Posterior vena cava (tissue), 2 donors: ENCODE measurements around the gene ZBTB22. TPM values are rescaled to one million over a fixed set of nuclear protein-coding genes. Genes with fewer than 3 reads are reported as not detected.
"Not testable (repeated sequence)": the region's sequence is repeated elsewhere in the genome, so short reads cannot be mapped to it uniquely, and the experiment has no call there.

Experiments
- DNase-seq: peaks from one replicate; pipeline ENCODE4 v3.0.0-alpha.2; 2020; ENCODE audit warnings: low spot score
- intact Hi-C, 2 donors: fragments of 100-400 bp; cut with DNase I; formaldehyde crosslinking; loops; one replicate each; pipeline versions ENCODE4 v1.14.1 to v1.14.2; 2022 to 2023
- long read RNA-seq, 2 donors: library from polyadenylated mRNA; unstranded; transcript quantifications; one replicate each; pipeline ENCODE4 v2.0.0, GENCODE V29; 2020 to 2021
- total RNA-seq, 2 donors: library from RNA; stranded (reverse); fragmentation: NEBNext Ultra II Directional; extraction: Animal tissue kit (Norgen Biotek cat#: 25700); gene quantifications; one replicate each; pipeline ENCODE4 v1.2.1, GENCODE V29; 2021
- donor health status: DM: yes; HTN: yes; CAD: no.
- donor health status: DM: yes; HTN: yes; CAD: no.

The ZBTB22 gene, protein sequence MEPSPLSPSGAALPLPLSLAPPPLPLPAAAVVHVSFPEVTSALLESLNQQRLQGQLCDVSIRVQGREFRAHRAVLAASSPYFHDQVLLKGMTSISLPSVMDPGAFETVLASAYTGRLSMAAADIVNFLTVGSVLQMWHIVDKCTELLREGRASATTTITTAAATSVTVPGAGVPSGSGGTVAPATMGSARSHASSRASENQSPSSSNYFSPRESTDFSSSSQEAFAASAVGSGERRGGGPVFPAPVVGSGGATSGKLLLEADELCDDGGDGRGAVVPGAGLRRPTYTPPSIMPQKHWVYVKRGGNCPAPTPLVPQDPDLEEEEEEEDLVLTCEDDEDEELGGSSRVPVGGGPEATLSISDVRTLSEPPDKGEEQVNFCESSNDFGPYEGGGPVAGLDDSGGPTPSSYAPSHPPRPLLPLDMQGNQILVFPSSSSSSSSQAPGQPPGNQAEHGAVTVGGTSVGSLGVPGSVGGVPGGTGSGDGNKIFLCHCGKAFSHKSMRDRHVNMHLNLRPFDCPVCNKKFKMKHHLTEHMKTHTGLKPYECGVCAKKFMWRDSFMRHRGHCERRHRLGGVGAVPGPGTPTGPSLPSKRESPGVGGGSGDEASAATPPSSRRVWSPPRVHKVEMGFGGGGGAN
- total RNA-seq = 10 to 100 TPM; 15.7 to 17.0 TPM
- long read RNA-seq, donor 1, transcript ZBTB22-208 (2 exons, 2,651 nt) = major isoform, 5 of 11 reads
- long read RNA-seq, donor 1, partial matches to known transcripts = 0 of 11 reads
- long read RNA-seq, donor 1, other reads (novel, unspliced or antisense) = 6 of 11 reads
- long read RNA-seq, donor 2, partial matches to known transcripts = 0 of 44 reads
- long read RNA-seq, donor 2, other reads (novel, unspliced or antisense) = 44 of 44 reads

DNA sequence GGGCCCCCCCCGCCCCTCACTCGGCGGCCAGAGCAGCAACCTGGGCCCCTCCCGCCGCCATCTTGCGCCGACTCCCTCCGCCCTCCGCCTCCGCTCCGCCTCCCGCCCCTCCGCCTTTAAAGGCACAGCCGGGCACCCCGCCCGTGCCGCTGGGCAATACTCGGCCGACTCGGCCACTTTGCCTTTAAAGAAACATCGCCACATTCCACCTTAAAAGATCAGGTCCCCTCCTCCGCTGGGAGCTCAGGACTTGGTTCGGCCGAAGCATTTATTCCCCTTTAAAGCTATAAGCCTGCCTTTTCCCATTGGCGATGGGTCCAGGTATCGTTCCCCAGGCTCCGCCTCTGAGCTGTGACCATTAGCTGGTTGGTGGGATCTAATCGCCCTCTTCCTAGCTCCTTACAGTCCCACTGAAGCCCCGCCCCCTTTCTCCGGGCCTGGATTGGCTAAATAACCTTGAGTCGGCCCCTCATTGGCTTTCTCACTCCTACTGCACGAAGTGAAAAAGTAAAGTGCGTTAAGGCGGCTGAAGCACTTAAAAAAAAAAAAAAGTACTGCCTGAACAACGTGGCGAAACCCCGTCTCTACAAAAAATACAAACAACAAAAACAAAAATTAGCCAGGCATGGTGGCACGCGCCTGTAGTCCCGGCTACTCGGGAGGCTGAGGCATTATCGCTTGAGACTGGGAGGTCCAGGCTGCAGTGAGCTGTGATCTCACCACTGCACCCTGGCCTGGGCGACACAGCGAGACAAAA is at the start of gene ZBTB22:
ZBTB22 (minus strand) TSS at position 76 of the 757 bp plus-strand sequence. CDS start 828 bp downstream, outside the sequence.
- intact Hi-C loops = no loop called here
- DNase-seq = peak; percentile 99

DNA sequence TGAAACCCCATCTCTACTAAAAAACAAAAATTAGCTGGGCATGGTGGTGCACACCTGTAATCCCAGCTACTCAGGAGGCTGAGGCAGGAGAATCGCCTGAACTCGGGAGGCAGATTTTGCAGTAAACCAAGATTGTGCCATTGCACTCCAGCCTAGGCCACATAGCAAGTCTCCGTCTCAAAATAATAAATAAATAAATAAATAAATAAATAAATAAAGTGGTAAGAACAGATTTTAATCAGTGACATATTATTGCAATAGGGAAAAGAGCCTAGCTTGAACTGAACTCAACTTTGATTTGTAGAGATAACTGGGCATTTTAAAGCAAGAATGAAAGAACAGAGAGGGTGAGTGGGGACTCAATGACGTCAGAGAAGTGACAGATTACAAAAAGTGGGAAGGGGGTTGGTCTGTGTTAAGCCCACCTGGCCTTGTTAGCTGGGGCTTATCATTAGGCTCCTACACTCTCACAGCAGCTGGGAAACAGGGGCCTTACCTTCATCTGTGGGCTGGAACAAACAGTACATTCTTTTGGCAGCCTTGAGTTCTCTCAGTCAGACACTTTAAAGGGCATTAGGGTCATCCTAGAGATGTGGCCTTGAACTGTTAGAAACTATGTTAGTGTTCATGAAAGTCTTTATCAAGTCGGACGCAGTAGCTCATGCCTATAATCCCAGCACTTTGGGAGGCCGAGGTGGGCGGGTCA is 49.6 kb upstream of the ZBTB22 start:
- intact Hi-C loops = no loop called here
- no peak for DNase-seq

DNA sequence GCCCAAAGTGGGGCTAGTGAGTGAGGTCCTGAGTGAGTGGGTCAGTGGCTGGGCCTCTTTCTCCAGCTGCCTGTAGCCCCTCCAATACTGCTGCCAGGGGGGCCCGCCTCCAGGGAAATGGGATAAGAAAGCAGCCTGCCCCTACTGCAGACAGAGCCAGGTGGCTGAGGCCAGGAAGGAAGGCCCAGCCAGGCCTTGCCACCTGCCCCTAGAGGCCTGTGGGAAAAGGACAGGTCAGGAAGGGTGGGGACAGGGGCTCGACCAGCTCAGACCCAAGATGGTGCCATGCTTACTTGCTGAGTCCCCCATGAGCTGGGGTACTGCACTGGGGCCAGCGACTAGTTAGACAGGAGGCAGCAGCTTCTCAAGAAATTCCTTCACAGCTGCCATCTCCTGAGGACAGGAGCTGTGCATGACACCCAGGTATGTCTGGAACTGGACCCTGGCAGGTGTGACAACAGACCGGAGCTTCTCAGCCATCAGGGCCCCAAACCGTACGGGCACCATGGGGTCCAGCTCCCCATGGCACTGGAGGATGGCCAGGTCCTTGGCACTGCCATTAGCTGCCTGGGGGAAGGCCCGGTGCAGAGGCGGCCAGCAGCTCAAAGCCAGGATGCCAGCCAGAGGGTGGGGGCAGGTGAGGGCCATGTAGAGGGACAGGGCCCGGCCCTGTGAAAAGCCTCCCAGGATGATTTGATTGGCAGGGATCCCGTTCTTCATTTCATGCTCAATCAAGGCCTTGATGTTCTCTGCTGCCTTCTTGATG is 47.8 kb upstream of the ZBTB22 start:
- DNase-seq, intact Hi-C loops: not testable (repeated sequence)

DNA sequence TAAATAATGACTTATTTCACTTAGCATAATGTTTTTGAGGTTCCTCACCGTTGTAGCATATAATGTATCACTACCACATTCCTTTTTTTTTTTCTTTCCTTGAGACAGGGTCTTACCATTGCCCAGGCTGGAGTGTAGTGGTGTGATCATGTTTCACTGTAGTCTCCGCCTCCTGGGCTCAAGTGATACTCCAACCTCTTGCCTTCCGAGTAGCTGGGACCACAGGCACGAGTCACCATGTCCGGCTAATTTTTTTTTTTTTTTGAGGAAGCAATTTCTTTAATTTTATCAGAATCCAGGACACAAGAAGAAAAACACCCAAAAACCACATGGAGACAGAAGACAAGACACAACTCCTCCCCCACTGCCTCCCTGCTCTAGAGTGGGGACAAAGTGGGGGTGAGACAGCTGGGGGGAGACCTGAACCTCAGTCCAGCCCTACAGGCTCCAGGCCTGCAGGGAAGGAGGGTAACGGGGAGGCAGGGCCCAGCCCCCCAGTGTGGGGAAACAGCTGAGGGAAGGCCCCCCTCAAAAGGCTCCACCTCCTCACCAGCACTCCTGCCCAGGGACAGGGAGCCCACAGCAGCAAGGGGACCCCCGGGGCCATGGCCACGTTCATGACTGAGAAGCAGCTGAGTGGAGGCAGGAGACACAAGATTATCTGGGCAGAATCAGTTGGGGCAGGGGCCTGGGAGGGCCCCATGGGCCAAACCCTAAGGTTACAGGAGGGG is 47.1 kb upstream of the ZBTB22 start:
- intact Hi-C loops, DNase-seq: not testable (repeated sequence)

DNA sequence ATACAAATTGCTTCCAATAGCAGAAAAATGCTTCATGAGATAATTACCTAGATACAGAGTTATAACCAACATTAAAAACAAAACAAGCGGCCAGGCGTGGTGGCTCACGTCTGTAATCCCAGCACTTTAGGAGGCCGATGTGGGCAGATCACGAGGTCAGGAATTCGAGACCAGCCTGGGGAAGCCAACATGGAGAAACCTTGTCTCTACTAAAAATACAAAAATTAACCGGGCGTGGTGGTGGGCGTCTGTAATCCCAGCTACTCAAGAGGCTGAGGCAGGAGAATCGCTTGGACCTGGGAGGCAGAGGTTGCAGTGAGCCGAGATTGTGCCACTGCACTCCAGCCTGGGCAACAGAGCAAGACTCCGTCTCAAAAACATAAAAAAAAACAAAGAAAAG is 45.9 kb upstream of the ZBTB22 start:
- intact Hi-C loops, DNase-seq: not testable (repeated sequence)

DNA sequence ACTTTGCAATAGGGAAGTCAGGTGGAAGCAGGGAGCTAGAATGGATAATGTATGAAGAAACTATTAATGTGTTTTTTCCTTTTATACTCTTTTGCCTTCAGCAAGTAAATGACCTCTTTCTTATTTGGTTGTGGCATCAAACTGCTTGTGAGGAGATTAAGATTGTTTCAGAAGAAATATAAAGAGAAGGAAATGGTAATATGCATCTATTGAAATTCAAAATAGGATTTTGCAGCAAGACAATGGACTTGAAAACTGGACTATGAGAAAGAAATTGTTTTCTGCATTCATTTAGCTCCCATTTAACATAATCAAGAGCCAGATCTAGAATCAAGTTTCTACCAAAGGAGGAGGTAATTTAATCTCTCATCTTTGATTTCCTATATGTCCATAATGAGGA is 41.8 kb upstream of the ZBTB22 start:
- intact Hi-C loops = no loop called here
- DNase-seq = no peak

DNA sequence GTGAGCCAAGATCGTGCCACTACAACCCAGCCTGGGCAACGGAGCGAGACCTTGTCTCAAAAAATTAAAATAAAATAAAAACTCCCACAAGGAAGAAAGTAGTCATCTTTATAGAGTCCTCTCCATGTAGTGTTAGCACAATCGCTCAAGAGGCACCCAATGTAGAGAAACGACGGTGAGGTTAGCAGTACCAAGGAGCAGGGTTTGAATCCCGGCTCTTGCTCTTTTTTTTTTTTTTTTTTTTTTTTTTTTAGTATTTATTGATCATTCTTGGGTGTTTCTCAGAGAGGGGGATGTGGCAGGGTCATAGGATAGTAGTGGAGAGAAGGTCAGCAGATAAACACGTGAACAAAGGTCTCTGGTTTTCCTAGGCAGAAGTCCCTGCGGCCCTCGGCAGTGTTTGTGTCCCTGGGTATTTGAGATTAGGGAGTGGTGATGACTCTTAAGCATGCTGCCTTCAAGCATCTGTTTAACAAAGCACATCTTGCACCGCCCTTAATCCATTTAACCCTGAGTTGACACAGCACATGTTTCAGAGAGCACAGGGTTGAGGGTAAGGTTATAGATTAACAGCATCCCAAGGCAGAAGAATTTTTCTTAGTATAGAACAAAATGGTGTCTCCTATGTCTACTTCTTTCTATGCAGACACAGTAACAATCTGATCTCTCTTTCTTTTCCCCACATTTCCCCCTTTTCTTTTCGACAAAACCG is 39.8 kb upstream of the ZBTB22 start:
- intact Hi-C loops, DNase-seq: not testable (repeated sequence)

DNA sequence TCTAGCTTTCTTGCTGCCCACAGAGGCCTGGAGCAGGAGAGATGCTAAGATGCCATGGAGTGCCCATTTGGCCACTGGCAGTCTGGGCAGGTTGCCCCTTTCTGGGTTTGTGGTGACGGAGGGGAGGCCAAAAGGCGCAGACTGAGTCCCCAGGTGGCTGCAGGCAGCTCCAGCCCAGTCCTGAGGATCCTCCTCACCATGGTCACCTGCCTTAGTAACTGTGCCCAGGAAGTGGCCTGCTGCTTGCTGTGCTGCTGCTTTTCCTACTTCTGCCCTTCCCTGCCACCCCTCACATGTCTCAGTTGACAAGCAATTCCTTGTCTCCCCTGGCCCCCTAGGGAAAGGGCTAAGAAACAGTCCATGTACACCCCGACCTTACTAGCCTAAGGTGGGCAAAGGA is 38.8 kb upstream of the ZBTB22 start:
- no peak for DNase-seq
- intact Hi-C loops = no loop called here

DNA sequence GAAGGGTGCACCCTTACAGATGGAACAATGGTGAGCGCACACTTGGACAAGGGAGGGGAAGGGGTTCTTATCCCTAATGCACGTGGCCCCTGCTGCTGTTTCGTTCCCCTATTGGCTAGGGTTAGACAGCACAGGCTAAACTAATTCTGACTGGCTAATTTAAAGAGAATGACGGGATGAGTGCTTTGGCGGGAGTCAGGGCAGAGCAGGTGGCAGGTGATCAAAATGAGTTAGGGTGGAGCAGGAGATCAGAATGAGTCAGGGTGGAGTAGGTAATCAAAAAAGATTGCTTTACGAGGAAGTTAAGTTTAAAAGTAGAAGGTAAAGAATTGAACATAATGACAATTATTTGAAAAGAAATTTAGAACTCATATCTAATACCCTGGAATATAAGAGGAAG is 38.3 kb upstream of the ZBTB22 start:
- intact Hi-C loops, DNase-seq: not testable (repeated sequence)

DNA sequence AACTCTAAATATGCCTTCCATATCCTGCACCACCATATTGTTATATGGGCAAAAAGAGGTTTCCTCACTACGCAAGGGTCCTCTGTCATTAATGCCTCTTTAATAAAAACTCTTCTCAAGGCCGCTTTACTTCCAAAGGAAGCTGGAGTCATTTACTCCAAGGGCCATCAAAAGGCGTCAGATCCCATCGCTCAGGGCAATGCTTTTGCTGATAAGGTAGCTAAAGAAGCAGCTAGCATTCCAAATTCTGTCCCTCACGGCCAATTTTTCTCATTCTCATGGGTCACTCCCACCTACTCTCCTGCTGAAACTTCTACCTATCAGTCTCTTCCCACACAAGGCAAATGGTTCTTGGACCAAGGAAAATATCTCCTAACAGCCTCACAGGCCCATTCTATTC is 30.3 kb upstream of the ZBTB22 start:
- DNase-seq = no peak
- intact Hi-C loops = no loop called here

DNA sequence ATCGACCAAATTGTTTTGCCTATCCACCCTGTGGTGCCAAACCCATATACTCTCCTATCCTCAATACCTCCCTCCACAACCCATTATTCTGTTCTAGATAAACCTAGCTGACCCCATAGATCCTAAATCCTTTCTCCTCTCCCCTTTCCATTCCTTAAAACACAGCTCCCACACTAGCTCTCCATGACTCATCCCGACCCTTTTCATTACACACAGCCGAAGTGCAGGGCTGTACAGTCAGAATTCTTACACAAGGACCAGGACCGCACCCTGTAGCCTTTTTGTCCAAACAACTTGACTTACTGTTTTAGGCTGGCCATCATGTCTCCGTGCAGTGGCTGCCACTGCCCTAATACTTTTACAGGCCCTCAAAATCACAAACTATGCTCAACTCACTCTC is 29.4 kb upstream of the ZBTB22 start:
- DNase-seq, intact Hi-C loops: not testable (repeated sequence)

DNA sequence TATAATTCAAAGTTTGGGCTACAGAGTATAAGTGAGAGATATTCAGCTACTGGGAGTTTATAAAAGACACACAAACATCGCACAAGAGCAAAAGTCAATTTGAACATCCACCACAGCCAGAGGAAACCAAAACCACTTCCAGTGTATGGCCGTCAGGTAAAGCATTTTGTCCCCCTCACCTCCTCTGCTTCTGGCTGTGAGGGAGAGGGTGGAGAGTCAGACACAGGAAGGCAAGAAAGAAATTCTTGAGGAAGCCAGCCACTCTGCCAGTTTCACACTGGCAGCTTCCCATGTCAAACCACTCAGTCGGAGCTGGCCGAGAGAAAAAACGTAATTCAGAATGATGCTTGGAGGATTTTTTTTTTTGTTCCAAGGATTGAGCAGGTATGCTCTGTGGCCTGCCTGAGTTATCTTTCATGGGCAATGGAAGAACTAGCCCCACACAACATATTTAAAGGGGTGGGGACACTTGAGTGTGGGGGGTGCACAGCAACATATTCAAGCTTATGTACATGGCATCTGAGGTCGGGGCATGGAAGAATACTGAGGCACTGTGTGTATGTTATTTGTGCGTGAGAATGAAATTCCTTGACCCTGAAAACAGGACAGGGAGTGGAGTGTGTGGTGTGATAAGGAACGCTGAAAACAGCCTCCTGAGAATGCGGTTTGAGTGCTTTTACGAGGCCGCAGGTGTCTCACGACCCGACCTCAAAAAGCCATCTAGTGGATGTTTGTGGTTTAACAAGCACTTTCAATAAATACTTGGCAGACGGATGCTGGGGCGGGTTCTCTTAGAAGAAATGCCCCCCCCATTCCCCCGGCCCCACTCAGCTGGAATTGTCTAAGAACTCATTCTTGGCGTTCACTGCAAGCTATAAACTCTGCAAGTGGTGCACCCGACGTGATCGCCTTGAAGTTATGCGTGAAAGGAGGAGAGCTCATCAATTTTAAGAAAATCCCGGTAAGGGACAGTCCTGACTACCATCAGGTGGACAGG is 27.5 kb upstream of the ZBTB22 start:
- no peak for DNase-seq
- intact Hi-C loops = no loop called here

DNA sequence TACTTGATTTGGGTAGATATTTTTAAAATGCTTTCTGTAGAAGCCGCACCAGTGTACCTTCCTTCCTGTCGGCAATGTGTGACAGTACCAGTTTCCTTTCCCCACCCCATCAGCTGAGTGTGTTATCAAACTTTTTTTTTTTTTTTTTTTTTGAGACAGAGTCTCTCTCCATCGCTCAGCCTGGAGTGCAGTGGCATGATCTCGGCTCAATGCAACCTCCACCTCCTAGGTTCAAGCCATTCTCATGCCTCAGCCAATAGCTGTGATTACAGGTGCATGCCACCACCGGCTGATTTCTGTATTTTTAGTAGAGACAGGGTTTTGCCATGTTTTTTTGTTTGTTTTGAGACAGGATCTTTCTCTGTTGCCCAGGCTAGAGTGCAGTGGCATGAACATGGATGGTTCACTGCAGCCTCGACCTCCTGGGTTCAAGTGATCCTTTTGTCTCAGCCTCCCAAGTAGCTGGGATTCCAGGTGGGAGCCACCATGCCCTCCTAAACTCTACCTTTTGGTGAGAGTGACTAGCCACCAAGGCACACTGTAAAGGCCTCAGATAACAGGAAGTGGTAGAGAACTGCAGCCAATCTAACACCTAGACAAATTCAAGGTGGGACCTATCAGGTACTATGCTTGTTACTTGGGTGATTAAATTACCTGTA is 26.5 kb upstream of the ZBTB22 start:
- no peak for DNase-seq
- intact Hi-C loops = no loop called here

DNA sequence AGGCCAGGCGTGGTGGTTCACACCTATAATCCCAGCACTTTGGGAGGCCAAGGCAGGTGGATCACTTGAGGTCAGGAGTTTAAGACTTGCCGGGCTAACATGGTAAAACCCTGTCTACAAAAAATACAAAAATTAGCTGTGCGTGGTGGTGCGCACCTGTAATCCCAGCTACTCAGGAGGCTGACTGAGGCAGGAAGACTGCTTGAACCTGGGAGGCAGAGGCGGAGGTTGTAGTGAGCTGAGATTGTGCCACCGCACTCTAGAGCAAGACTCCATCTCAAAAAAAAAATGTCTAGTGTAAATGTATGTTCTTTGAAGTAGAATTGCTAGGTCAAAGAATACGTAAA is 26.0 kb upstream of the ZBTB22 start:
- DNase-seq, intact Hi-C loops: not testable (repeated sequence)

DNA sequence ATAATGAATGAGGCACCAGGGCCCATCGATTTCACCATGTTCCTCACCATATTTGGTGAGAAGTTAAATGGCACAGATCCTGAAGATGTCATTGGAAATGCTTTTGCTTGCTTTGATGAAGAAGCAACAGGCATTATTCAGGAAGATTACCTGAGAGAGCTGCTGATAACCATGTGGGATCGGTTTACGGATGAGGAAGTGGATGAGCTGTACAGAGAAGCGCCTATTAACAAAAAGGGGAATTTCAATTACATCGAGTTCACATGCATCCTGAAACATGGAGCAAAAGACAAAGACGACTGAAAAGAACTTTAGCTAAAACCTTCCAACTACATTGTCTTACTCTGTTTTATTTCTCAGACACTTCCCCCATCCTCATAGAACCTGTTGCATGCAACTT is 21.6 kb upstream of the ZBTB22 start:
- intact Hi-C loops = no loop called here
- no peak for DNase-seq

DNA sequence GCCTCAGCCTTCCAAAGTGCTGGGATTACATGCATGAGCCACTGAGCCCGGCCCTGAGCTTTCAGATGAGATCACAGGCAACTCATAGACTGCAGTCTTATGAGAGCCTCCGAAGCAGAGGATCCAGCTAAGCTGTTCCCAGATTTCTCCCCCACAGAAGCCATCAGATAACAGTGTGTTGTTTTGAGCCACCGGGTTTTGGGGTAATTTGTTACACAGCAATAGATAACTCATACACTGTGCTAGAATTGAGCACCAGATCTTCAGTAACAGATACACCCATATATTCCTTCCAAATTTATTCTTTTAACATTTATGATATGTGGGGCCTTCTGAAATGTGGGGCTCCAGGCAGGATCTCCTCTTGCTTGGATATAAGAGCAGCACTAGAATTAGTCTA is 19.0 kb upstream of the ZBTB22 start:
- intact Hi-C loops = no loop called here
- no peak for DNase-seq
